GM19468 (cell line): ENCODE measurements around the gene GPR63.

ENCODE experiments used
- ATAC-seq: cut with Tn5 transposase; IDR thresholded peaks from one replicate; pipeline ENCODE4 v1.9.1; 2021; ENCODE audit warnings: mild to moderate bottlenecking, moderate library complexity, moderate number of reproducible peaks; ENCODE audit not compliant: unreplicated experiment; ENCODE audit errors: extremely low read depth

Gene GPR63

GRCh38 chr6:96826865-96827264, 10.4 kb downstream of the GPR63 start:
- ATAC-seq = no peak

- ATAC-seq = no peak
These were observed 13.5 kb downstream of the GPR63 start for GRCh38 chr6:96823743-96824142.

- ATAC-seq = no peak
These were observed 16.2 kb downstream of the GPR63 start for GRCh38 chr6:96821034-96821433.

GRCh38 chr6:96816301-96816817, 20.9 kb downstream of the GPR63 start:
- ATAC-seq = no peak

GRCh38 chr6:96814625-96815024, 22.7 kb downstream of the GPR63 start:
- ATAC-seq = no peak

GRCh38 chr6:96812077-96812703, 25.1 kb downstream of the GPR63 start:
- no peak for ATAC-seq

GRCh38 chr6:96811670-96812069, 25.6 kb downstream of the GPR63 start:
- no peak for ATAC-seq

GRCh38 chr6:96811136-96811535, 26.1 kb downstream of the GPR63 start:
- no peak for ATAC-seq

GRCh38 chr6:96809119-96809518, 28.2 kb downstream of the GPR63 start:
- no peak for ATAC-seq

GRCh38 chr6:96803106-96803481, 34.2 kb downstream of the GPR63 start:
- ATAC-seq = no peak

- ATAC-seq = peak; percentile 98
These were observed 41.8 kb downstream of the GPR63 start for GRCh38 chr6:96795481-96795880.

GRCh38 chr6:96794980-96795379, 42.3 kb downstream of the GPR63 start:
- no peak for ATAC-seq

GRCh38 chr6:96792561-96793190, 44.6 kb downstream of the GPR63 start:
- ATAC-seq = no peak

GRCh38 chr6:96789871-96790270, 47.4 kb downstream of the GPR63 start:
- ATAC-seq = no peak

- no peak for ATAC-seq
These were observed 49.3 kb downstream of the GPR63 start for GRCh38 chr6:96787846-96788580.

- ATAC-seq = no peak
These were observed 50.9 kb downstream of the GPR63 start for GRCh38 chr6:96786336-96786735.

- ATAC-seq = no peak
These were observed 52.6 kb downstream of the GPR63 start for GRCh38 chr6:96784650-96785049.

- ATAC-seq = no peak
These were observed 54.0 kb downstream of the GPR63 start for GRCh38 chr6:96783307-96783706.

- ATAC-seq = no peak
These were observed 55.7 kb downstream of the GPR63 start for GRCh38 chr6:96781557-96781956.

- ATAC-seq = no peak
These were observed 60.2 kb downstream of the GPR63 start for GRCh38 chr6:96777113-96777512.

GRCh38 chr6:96775727-96776400, 61.4 kb downstream of the GPR63 start:
- ATAC-seq = no peak
